BE2C (cell line): Measurements from ENCODE around the gene PGPEP1.

ENCODE experiments used
- DNase-seq: peaks from one replicate; pipeline ENCODE4 v3.0.0-alpha.2; 2020
- H3K27me3 ChIP-seq: fragments of 250-450 bp; sonication (Bioruptor Pico); 2 replicates; pipeline ENCODE4 v1.5.1; 2020; ENCODE audit warnings: mild to moderate bottlenecking
- H3K36me3 ChIP-seq: fragments of 250-450 bp; sonication (Bioruptor Pico); 2 replicates; pipeline ENCODE4 v1.5.1; 2020; ENCODE audit warnings: mild to moderate bottlenecking
- H3K4me1 ChIP-seq: fragments of 250-450 bp; sonication (Bioruptor Pico); 2 replicates; pipeline ENCODE4 v1.5.1; 2020
- H3K4me3 ChIP-seq: 2 replicates; pipeline ENCODE4 v1.5.1; 2011; ENCODE audit warnings: low read depth, low read length
- H3K9me3 ChIP-seq: fragments of 250-450 bp; sonication (Bioruptor Pico); 2 replicates; pipeline ENCODE4 v1.5.1; 2020
- TF ChIP-seq, protein P1 (sequence below): IDR thresholded peaks from 2 replicates; pipeline ENCODE4 v1.5.1; 2012; ENCODE audit warnings: mild to moderate bottlenecking, low read depth, low read length

Gene PGPEP1

GRCh38 chr19:18332917-18333530 is 7.4 kb upstream of the PGPEP1 start:
- Histone ChIP-seq H3K27me3 (no peaks in the 10 kb centered on the region), H3K36me3 (no peaks in the 10 kb centered on the region), H3K4me3 (no peak overlapping the region), H3K4me1 (no peaks in the 10 kb centered on the region), H3K9me3 (no peaks in the 10 kb centered on the region)
- TF ChIP-seq, protein P1, sequence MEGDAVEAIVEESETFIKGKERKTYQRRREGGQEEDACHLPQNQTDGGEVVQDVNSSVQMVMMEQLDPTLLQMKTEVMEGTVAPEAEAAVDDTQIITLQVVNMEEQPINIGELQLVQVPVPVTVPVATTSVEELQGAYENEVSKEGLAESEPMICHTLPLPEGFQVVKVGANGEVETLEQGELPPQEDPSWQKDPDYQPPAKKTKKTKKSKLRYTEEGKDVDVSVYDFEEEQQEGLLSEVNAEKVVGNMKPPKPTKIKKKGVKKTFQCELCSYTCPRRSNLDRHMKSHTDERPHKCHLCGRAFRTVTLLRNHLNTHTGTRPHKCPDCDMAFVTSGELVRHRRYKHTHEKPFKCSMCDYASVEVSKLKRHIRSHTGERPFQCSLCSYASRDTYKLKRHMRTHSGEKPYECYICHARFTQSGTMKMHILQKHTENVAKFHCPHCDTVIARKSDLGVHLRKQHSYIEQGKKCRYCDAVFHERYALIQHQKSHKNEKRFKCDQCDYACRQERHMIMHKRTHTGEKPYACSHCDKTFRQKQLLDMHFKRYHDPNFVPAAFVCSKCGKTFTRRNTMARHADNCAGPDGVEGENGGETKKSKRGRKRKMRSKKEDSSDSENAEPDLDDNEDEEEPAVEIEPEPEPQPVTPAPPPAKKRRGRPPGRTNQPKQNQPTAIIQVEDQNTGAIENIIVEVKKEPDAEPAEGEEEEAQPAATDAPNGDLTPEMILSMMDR: no peak
- no peak for DNase-seq

DNA sequence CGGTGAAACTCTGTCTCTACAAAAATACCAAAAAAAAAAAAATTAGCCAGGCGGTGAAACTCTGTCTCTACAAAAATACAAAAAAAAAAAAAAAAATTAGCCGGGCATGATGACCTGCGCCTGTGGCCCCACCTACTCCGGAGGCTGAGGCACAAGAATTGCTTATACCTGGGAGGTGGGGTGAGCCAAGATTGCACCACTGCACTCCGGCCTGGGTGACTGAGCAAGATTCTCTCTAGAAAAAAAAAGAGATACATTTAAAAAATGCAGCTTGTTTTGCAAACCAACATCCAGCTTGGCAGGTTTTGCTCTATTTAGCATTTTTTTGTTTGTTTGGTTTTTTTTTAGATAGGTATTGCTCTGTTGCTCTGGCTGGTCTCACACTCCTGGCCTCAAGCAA is 6.7 kb upstream of the PGPEP1 start:
- TF ChIP-seq, protein P1: no peak
- H3K4me3 ChIP-seq: no peak overlapping the region

GRCh38 chr19:18336121-18336520 is 4.3 kb upstream of the PGPEP1 start:
- TF ChIP-seq, protein P1: no peak
- no peak for DNase-seq
- Histone ChIP-seq H3K27me3 (peaks cover 9% of the 10 kb centered on the region; the same call in 1 of the 2 replicates), H3K9me3 (no peaks in the 10 kb centered on the region), H3K4me1 (no peaks in the 10 kb centered on the region; the same call in 1 of the 2 replicates), H3K36me3 (no peaks in the 10 kb centered on the region), H3K4me3 (no peak overlapping the region)

More for the DNA sequence above, 6.7 kb upstream of the PGPEP1 start:
- no peaks in the 10 kb centered on the region for H3K36me3 ChIP-seq
- H3K4me1 ChIP-seq: no peaks in the 10 kb centered on the region
- no peaks in the 10 kb centered on the region for H3K9me3 ChIP-seq
- no peaks in the 10 kb centered on the region for H3K27me3 ChIP-seq
- no peak for DNase-seq

GRCh38 chr19:18338541-18338940 is 1.9 kb upstream of the PGPEP1 start:
- Histone ChIP-seq H3K36me3 (no peaks in the 10 kb centered on the region), H3K9me3 (no peaks in the 10 kb centered on the region), H3K27me3 (peaks cover 9% of the 10 kb centered on the region; the same call in 1 of the 2 replicates), H3K4me1 (no peaks in the 10 kb centered on the region; the same call in 1 of the 2 replicates), H3K4me3 (no peak overlapping the region)
- DNase-seq: no peak
- TF ChIP-seq, protein P1: no peak

DNA sequence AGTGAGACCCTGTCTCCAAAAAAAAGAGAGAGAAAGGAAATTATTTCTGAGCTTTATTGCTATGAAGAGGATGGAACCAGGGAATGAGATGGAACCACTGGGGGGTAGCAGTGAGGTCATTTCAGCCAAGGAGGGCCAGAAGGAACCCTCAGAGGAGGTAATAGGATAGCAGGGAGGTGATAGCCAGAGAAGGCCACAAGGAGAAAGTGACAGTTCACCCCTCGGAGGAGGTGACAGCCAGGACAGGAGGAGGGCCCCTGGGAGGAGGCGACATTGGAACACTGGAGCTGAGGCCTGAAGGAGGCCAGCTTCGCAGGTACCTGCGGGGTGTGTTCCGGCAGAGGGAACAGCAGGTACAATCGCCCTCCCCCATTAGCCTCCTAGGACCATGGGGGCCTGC is 675 bp upstream of the PGPEP1 start:
- Histone ChIP-seq H3K9me3 (no peaks in the 10 kb centered on the region), H3K27me3 (peaks cover 9% of the 10 kb centered on the region; the same call in 1 of the 2 replicates), H3K4me3 (no peak overlapping the region), H3K4me1 (no peaks in the 10 kb centered on the region; the same call in 1 of the 2 replicates), H3K36me3 (no peaks in the 10 kb centered on the region)
- no peak for DNase-seq
- TF ChIP-seq, protein P1: peak; percentile 36; the same call in 1 of the 2 replicates
